K562 (cell line): ENCODE measurements around the gene PTOV1. TPM values are rescaled to one million over a fixed set of nuclear protein-coding genes. Genes with fewer than 3 reads are reported as not detected.
A peak's percentile ranks its signal among the peaks of the same experiment; 100 is the strongest.

Experiments used
- AFF4 ChIP-seq: sonication (generic); formaldehyde crosslinking; IDR thresholded peaks from 2 replicates; pipeline ENCODE4 v1.8.0; 2023; ENCODE audit warnings: mild to moderate bottlenecking, missing genetic modification reagents
- ASH1L ChIP-seq: fragments of 450-650 bp; IDR thresholded peaks from 2 replicates; pipeline ENCODE4 v1.6.1; 2018; ENCODE audit warnings: borderline replicate concordance, mild to moderate bottlenecking, low read depth; ENCODE audit not compliant: partially characterized antibody
- CBX3 ChIP-seq, 2 experiments: IDR thresholded peaks; 1 replicate in 1 of 2; 2 replicates in 1 of 2; pipeline ENCODE4 v1.6.1; 2012; ENCODE audit warnings: inconsistent platforms in 2 of 2, low read length in 2 of 2, borderline replicate concordance in 1 of 2, control low read depth in 1 of 2
- DNMT1 ChIP-seq: fragments of 450-650 bp; IDR thresholded peaks from 2 replicates; pipeline ENCODE4 v1.6.1; 2016; ENCODE audit warnings: antibody characterized with exemption, mild to moderate bottlenecking
- HNRNPH1 ChIP-seq: fragments of 200-400 bp; formaldehyde crosslinking; optimal IDR thresholded peaks from 2 replicates; pipeline ENCODE3; 2017; ENCODE audit warnings: low read depth, mild to moderate bottlenecking, low read length, moderate library complexity
- HSF4 ChIP-seq: fragments of 250-450 bp; sonication (Bioruptor Pico); IDR thresholded peaks from 2 replicates; pipeline ENCODE4 v2.1.2; 2022; ENCODE audit warnings: mild to moderate bottlenecking, moderate library complexity, borderline replicate concordance
- RB1 ChIP-seq: fragments of 450-650 bp; IDR thresholded peaks from 2 replicates; pipeline ENCODE4 v1.6.1; 2017; ENCODE audit warnings: low read depth, mild to moderate bottlenecking
- RBM25 ChIP-seq: fragments of 200-400 bp; formaldehyde crosslinking; IDR thresholded peaks from 2 replicates; pipeline ENCODE4 v1.6.1; 2018; ENCODE audit warnings: low read length, low read depth, moderate library complexity; ENCODE audit not compliant: severe bottlenecking
- SIX5 ChIP-seq, 2 experiments: IDR thresholded peaks; 2 replicates each; pipeline ENCODE4 v1.6.1; 2011; ENCODE audit warnings: low read length in 2 of 2, borderline replicate concordance in 1 of 2, low read depth in 1 of 2, mild to moderate bottlenecking in 1 of 2, moderate library complexity in 1 of 2; ENCODE audit not compliant: insufficient read depth in 1 of 2
- SMARCE1 ChIP-seq: fragments of 450-650 bp; IDR thresholded peaks from 2 replicates; pipeline ENCODE4 v1.7.1; 2016; ENCODE audit warnings: mild to moderate bottlenecking
- SREBF2 ChIP-seq: sonication (generic); formaldehyde crosslinking; IDR thresholded peaks from 2 replicates; pipeline ENCODE4 v1.4.0; 2020; ENCODE audit warnings: mild to moderate bottlenecking, missing genetic modification reagents
- TEAD2 ChIP-seq: fragments of 450-650 bp; IDR thresholded peaks from 2 replicates; pipeline ENCODE4 v1.6.1; 2016; ENCODE audit warnings: missing genetic modification characterization, control low read depth, missing compliant biosample characterization
- THRAP3 ChIP-seq: fragments of 450-650 bp; IDR thresholded peaks from 2 replicates; pipeline ENCODE4 v1.6.1; 2016; ENCODE audit warnings: mild to moderate bottlenecking, inconsistent platforms, borderline replicate concordance
- TRIM24 ChIP-seq, 2 experiments: fragments of 450-650 bp; IDR thresholded peaks; 2 replicates each; pipeline ENCODE4 v1.6.1; 2016
- USF1 ChIP-seq: sonication (generic); formaldehyde crosslinking; IDR thresholded peaks from 2 replicates; pipeline ENCODE4 v1.9.0; 2022; ENCODE audit warnings: mild to moderate bottlenecking, missing genetic modification reagents
- ZNF175 ChIP-seq: fragments of 200-800 bp; sonication (Bioruptor generic); IDR thresholded peaks from 2 replicates; pipeline ENCODE4 v1.6.1; 2016; ENCODE audit warnings: low read depth, mild to moderate bottlenecking, missing genetic modification characterization, missing compliant biosample characterization
- polyA plus RNA-seq, 8 experiments: library from polyadenylated mRNA; depleted of rRNA in 4 of 8; stranded (reverse) in 5 of 8; unstranded in 3 of 8; fragments of >200 nt; fragmentation: Nextera tagmentation in 2 of 8; fragmentation: Illumina TruSeq in 1 of 8; extraction: Ambion mirVana in 2 of 8; extraction: Trizol in 1 of 8; gene quantifications; 2 replicates each; pipeline versions ENCODE4 v1.2.1 to v1.2.3, GENCODE V29; 2011 to 2014; ENCODE audit warnings: inconsistent platforms in 1 of 8, missing spikeins in 1 of 8
- total RNA-seq, 7 experiments: library from RNA; depleted of rRNA in 6 of 7; stranded (reverse); fragments of >200 nt in 6 of 7; fragmentation: Illumina TruSeq in 2 of 7; extraction: Trizol in 2 of 7; gene quantifications; 2 replicates each; pipeline versions ENCODE4 v1.2.1 to v1.2.3, GENCODE V29; 2011 to 2021; ENCODE audit warnings: low replicate concordance in 1 of 7
- TF ChIP-seq, protein P1 (sequence below), 2 experiments: fragments of 450-650 bp in 1 of 2; sonication (generic) in 1 of 2; formaldehyde crosslinking; conservative IDR thresholded peaks; 2 replicates each; pipeline versions ENCODE4 v1.4.0 to v1.8.1; 2020 to 2022; ENCODE audit warnings: mild to moderate bottlenecking in 1 of 2, missing genetic modification reagents in 1 of 2
- TF ChIP-seq, protein P2 (sequence below): fragments of 250-450 bp; sonication (Bioruptor Pico); IDR thresholded peaks from 2 replicates; pipeline ENCODE4 v1.8.0; 2021; ENCODE audit warnings: moderate library complexity, mild to moderate bottlenecking, inconsistent platforms
- TF ChIP-seq, protein P3 (sequence below): fragments of 450-650 bp; formaldehyde crosslinking; IDR thresholded peaks from 2 replicates; pipeline ENCODE4 v1.4.0; 2020; ENCODE audit warnings: mild to moderate bottlenecking, moderate library complexity

Gene PTOV1
- total and polyA plus RNA-seq, 9 of the 15 experiments (the other 6 are each of a cell fraction or from before 2014, with no cell fraction given), result 4.9 to 169 (median 43.5) TPM

- TF ChIP-seq SIX5 (IDR thresholded peaks at IDR 0.05; ENCODE audit: borderline replicate concordance in 1 of 2, insufficient read depth in 1 of 2, low read depth in 1 of 2, low read length in 2 of 2) (no peak), SREBF2 (CRISPR knock-in tag) (no peak), AFF4 (CRISPR knock-in tag) (no peak), CBX3 (IDR thresholded peaks at IDR 0.05; ENCODE audit: borderline replicate concordance in 1 of 2, low read length in 2 of 2) (no peak), DNMT1 (no peak), SMARCE1 (no peak), TRIM24 (IDR thresholded peaks at IDR 0.05) (peak in 1 of 2 experiments; percentile 87; a peak in 2 of 4 replicates), RB1 (peak; percentile 37; the same call in 1 of the 2 replicates), TEAD2 (tag) (no peak), RBM25 (no peak), ZNF175 (CRISPR knock-in tag) (no peak), HSF4 (no peak), ASH1L (no peak), HNRNPH1 (no peak), THRAP3 (no peak), USF1 (CRISPR knock-in tag) (0 out of 2 replicates have a peak, but pooled peaks have one; percentile 2)
- TF ChIP-seq, protein P1, sequence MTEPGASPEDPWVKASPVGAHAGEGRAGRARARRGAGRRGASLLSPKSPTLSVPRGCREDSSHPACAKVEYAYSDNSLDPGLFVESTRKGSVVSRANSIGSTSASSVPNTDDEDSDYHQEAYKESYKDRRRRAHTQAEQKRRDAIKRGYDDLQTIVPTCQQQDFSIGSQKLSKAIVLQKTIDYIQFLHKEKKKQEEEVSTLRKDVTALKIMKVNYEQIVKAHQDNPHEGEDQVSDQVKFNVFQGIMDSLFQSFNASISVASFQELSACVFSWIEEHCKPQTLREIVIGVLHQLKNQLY (CRISPR knock-in tag; conservative IDR thresholded peaks at IDR 0.05), result no peak
- TF ChIP-seq, protein P2, sequence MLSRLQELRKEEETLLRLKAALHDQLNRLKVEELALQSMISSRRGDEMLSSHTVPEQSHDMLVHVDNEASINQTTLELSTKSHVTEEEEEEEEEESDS (CRISPR knock-in tag), result no peak
- TF ChIP-seq, protein P3, sequence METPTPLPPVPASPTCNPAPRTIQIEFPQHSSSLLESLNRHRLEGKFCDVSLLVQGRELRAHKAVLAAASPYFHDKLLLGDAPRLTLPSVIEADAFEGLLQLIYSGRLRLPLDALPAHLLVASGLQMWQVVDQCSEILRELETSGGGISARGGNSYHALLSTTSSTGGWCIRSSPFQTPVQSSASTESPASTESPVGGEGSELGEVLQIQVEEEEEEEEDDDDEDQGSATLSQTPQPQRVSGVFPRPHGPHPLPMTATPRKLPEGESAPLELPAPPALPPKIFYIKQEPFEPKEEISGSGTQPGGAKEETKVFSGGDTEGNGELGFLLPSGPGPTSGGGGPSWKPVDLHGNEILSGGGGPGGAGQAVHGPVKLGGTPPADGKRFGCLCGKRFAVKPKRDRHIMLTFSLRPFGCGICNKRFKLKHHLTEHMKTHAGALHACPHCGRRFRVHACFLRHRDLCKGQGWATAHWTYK (CRISPR knock-in tag), result peak; percentile 25; the same call in 1 of the 2 replicates
Measured at GRCh38 chr19:49866933-49867782, 16.2 kb downstream of the PTOV1 start, which contains the start of gene PNKP (continued).
